ENCODE results near the gene TNS1.

DNA sequence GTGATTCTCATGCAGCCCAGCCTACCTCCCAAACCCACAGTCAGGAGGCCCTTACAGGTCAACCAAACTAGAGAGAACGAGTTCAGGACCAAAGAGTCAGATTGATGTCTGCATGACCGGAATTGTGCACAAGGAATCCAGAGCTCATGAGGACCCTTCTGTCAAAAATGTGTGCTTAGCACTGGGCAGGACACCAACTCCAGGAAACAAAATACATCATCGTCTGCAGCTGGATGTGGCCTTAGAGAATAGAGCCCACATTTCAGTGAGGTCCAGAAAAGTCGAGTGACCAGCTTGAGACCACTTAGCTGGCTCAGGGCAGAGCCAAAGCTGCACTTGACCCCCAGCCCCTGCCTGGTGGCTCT, 3.2 kb downstream of the TNS1 start:
- TF ChIP-seq CTCF (IDR thresholded peaks at IDR 0.05) (no peak), POLR2A (IDR thresholded peaks at IDR 0.05) (no peak)

Measured in thyroid gland (tissue), 4 donors.